B cell (primary cell): ENCODE results near the gene SPTBN2. TPM values are rescaled to one million over a fixed set of nuclear protein-coding genes. Genes with fewer than 3 reads are reported as not detected.

Experiments used
- ATAC-seq: fragments of 200-7000 bp; cut with Tn5 transposase; one replicate; pipeline ENCODE4 v1.10.0; 2021; ENCODE audit warnings: low read depth, mild to moderate bottlenecking, moderate number of reproducible peaks, moderate library complexity
- CTCF ChIA-PET: fragments of 350-600 bp; sonication (Branson Sonifier 250); formaldehyde crosslinking; loops from one replicate; lab custom pipeline; 2021; ENCODE audit warnings: antibody characterized with exemption, inconsistent platforms; lab: Charles Lee
- POLR2A ChIA-PET: fragments of 350-600 bp; sonication (Branson Sonifier 250); formaldehyde crosslinking; loops from one replicate; lab custom pipeline; 2021; ENCODE audit warnings: antibody characterized with exemption; lab: Charles Lee
- DNase-seq: peaks from one replicate; pipeline ENCODE4 v3.0.0; 2013
- H2AFZ ChIP-seq: 2 replicates; pipeline ENCODE4 v1.6.1; 2012; ENCODE audit warnings: mild to moderate bottlenecking, low read depth, low read length; ENCODE audit not compliant: insufficient read depth, poor library complexity, severe bottlenecking
- H3K27ac ChIP-seq, 2 donors: 1 replicate in 1 of 2; 2 replicates in 1 of 2; pipeline ENCODE4 v1.5.1; 2012 to 2013; ENCODE audit warnings: low read length in 2 of 2, mild to moderate bottlenecking in 2 of 2, moderate library complexity in 1 of 2
- H3K27me3 ChIP-seq, 4 experiments: fragments of 200-600 bp in 1 of 4; sonication (generic) in 1 of 4; replicated peaks in 1 of 4; 1 replicate in 2 of 4; 2 replicates in 2 of 4; pipeline versions ENCODE4 v1.6.1 to v1.7.0; 2013 to 2016; ENCODE audit warnings: low read length in 3 of 4, mild to moderate bottlenecking in 2 of 4, mixed read lengths in 1 of 4, moderate library complexity in 1 of 4; ENCODE audit not compliant: insufficient read depth in 4 of 4, control insufficient read depth in 3 of 4; ENCODE audit errors: control extremely low read depth in 1 of 4
- H3K36me3 ChIP-seq, 2 experiments: replicated peaks in 1 of 2; 1 replicate in 1 of 2; 2 replicates in 1 of 2; pipeline versions ENCODE4 v1.6.1 to v1.7.1; 2013; ENCODE audit warnings: low read length in 1 of 2; ENCODE audit not compliant: insufficient read depth in 2 of 2, control insufficient read depth in 1 of 2; ENCODE audit errors: control extremely low read depth in 1 of 2, extremely low read depth in 1 of 2
- H3K4me1 ChIP-seq, 2 donors: fragments of 200-600 bp in 1 of 2; sonication (generic) in 1 of 2; 1 replicate in 1 of 2; 2 replicates in 1 of 2; pipeline versions ENCODE4 v1.5.1 to v1.6.1; 2013 to 2017; ENCODE audit warnings: low read length in 2 of 2; ENCODE audit not compliant: control insufficient read depth in 2 of 2, insufficient read depth in 2 of 2
- H3K4me2 ChIP-seq: replicated peaks from 2 replicates; pipeline ENCODE3; 2012; ENCODE audit warnings: mild to moderate bottlenecking, low read depth, low read length; ENCODE audit not compliant: poor library complexity, severe bottlenecking
- H3K4me3 ChIP-seq, 5 experiments: fragments of 200-600 bp in 1 of 5; sonication (generic) in 1 of 5; 1 replicate in 3 of 5; 2 replicates in 2 of 5; pipeline versions ENCODE4 v1.5.1 to v1.7.0; 2011 to 2016; ENCODE audit warnings: low read length in 4 of 5, mild to moderate bottlenecking in 4 of 5, low read depth in 2 of 5, control low read depth in 1 of 5, moderate library complexity in 1 of 5; ENCODE audit not compliant: insufficient read depth in 1 of 5; ENCODE audit errors: control extremely low read depth in 1 of 5, extremely low read depth in 1 of 5
- H3K79me2 ChIP-seq: fragments of 200-600 bp; sonication (generic); one replicate; pipeline ENCODE4 v1.6.0; 2016; ENCODE audit warnings: low read length; ENCODE audit not compliant: control insufficient read depth, insufficient read depth
- H3K9ac ChIP-seq: fragments of 200-600 bp; sonication (generic); 2 replicates; pipeline ENCODE4 v1.6.1; 2017; ENCODE audit warnings: mild to moderate bottlenecking, low read length, moderate library complexity
- H3K9me3 ChIP-seq, 3 donors: one replicate each; pipeline versions ENCODE4 v1.6.1 to v1.7.1; 2013; ENCODE audit warnings: low read length in 2 of 3; ENCODE audit not compliant: control insufficient read depth in 2 of 3, insufficient read depth in 1 of 3; ENCODE audit errors: control extremely low read depth in 1 of 3
- H4K20me1 ChIP-seq: 2 replicates; pipeline ENCODE4 v1.6.0; 2012; ENCODE audit warnings: mild to moderate bottlenecking, low read length; ENCODE audit not compliant: insufficient read depth, control insufficient read depth, poor library complexity, severe bottlenecking
- H3K27ac Mint-ChIP-seq: one replicate; pipeline ENCODE4 v1.8.0; 2021; ENCODE audit warnings: mixed read lengths
- H3K27me3 Mint-ChIP-seq: one replicate; pipeline ENCODE4 v1.8.0; 2021; ENCODE audit warnings: mixed read lengths
- H3K4me1 Mint-ChIP-seq: one replicate; pipeline ENCODE4 v1.8.0; 2021; ENCODE audit warnings: mixed read lengths
- H3K4me3 Mint-ChIP-seq: one replicate; pipeline ENCODE4 v1.8.0; 2021; ENCODE audit warnings: mixed read lengths
- H3K9me3 Mint-ChIP-seq: one replicate; pipeline ENCODE4 v1.8.0; 2022; ENCODE audit warnings: mixed read lengths; ENCODE audit not compliant: insufficient read depth
- CTCF ChIP-seq: fragments of 200-600 bp; IDR thresholded peaks from one replicate; pipeline ENCODE4 v1.8.0; 2022; ENCODE audit warnings: antibody characterized with exemption, mild to moderate bottlenecking
- EZH2 ChIP-seq: IDR thresholded peaks from 2 replicates; pipeline ENCODE4 v1.6.1; 2012; ENCODE audit warnings: borderline replicate concordance, low read depth, mild to moderate bottlenecking, moderate library complexity, low read length; ENCODE audit not compliant: insufficient read depth, poor library complexity, severe bottlenecking
- WGBS: methylation state at CpG from one replicate; pipeline ENCODE4 v1.1.5; 2013; ENCODE audit warnings: missing lambda C conversion rate; ENCODE audit not compliant: insufficient coverage; 5-methylcytosine and 5-hydroxymethylcytosine counted together
- intact Hi-C: fragments of 100-400 bp; cut with micrococcal nuclease; formaldehyde crosslinking; loops from one replicate; pipeline ENCODE4 v1.10.0; 2022
- polyA plus RNA-seq: library from polyadenylated mRNA; depleted of rRNA; stranded (reverse); fragments of >200 nt; gene quantifications from 2 replicates; pipeline ENCODE4 v1.2.3, GENCODE V29; 2012
- total RNA-seq, 2 donors: library from RNA; stranded (reverse); fragments of 120-200 nt in 1 of 2; gene quantifications; 1 replicate in 1 of 2; 2 replicates in 1 of 2; pipeline versions ENCODE4 v1.2.3 to v1.2.4, GENCODE V29; 2013 to 2022

SPTBN2 gene
- total and polyA plus RNA-seq, 2 donors (not counting 1 experiment from before 2014, with no cell fraction given) = 0.67 to 1.2 TPM

GRCh38 chr11:66692446-66692845 lies 36.6 kb downstream of the SPTBN2 start:
- ChIA-PET POLR2A (interaction anchor here (2.4 kb wide), 1 partner anchor 142 kb away, joined by 6 read pairs; no protein-coding TSS in a partner anchor), CTCF (interaction anchor here (0.6 to 10.4 kb wide), 3 partner anchors 116 to 886 kb away, joined by 3 to 182 read pairs (median 4); no protein-coding TSS in a partner anchor)
- Histone ChIP-seq H3K79me2 (no peaks in the 10 kb centered on the region), H3K4me1 (peaks cover 3 to 5% of the 10 kb centered on the region in 2 donors), H3K4me2 (no peak overlapping the region), H3K36me3 (no peaks in the 10 kb centered on the region), H2AFZ (no peak overlapping the region), H3K4me3 (no peak overlapping the region), H4K20me1 (no peaks in the 10 kb centered on the region), H3K27ac (no peak overlapping the region), H3K9me3 (no peaks in the 10 kb centered on the region), H3K9ac (no peak overlapping the region), H3K27me3 (no peaks in the 10 kb centered on the region)
- intact Hi-C loops = no loop called here
- Mint-ChIP-seq H3K4me1 (peaks cover 4% of the 10 kb centered on the region), H3K27me3 (no peaks in the 10 kb centered on the region), H3K4me3 (no peak overlapping the region), H3K9me3 (no peaks in the 10 kb centered on the region), H3K27ac (no peak overlapping the region)
- ATAC-seq (no peak), DNase-seq (no peak)
- 94% methylated on average over 18 of the region's 18 CpGs for WGBS
- no peak for TF ChIP-seq CTCF
- no peak for TF ChIP-seq EZH2

DNA sequence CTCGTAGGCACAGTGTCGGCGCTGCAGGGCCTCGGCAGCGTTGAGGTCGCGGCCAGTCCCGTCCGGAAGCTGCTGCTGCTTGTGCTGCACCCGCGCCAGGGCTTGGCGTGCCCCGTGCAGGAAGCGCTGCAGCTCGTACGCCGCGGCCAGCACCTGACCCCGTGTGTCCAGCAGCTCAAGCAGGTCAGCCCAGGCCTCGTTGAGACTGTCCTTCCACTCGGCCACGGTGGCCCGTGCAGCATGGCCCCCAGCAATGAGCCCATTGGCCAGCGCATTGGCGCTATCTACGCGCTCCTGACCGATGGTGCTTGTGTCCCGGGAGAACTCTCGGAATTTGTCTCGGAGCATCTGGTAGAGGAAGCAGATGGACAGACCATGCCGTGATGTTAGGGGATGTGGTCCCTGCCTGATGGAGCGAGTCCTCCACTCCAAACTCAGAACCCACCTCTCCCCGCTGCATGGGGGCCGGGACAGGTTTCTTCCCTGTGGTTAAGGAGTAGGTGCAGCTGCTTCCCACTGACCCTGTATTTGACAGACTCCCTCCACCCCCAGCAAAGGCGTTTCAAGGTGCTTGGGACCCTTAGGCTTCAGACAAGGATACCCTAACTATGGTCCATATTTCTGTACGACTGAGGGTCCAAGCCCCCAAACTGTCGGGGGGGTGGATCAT lies 37.6 kb downstream of the SPTBN2 start:
- H4K20me1 ChIP-seq = no peaks in the 10 kb centered on the region
- Mint-ChIP-seq H3K27ac (no peak overlapping the region), H3K27me3 (no peaks in the 10 kb centered on the region), H3K4me1 (peaks cover 4% of the 10 kb centered on the region), H3K4me3 (no peak overlapping the region), H3K9me3 (no peaks in the 10 kb centered on the region)
- peaks cover 3 to 5% of the 10 kb centered on the region in 2 donors for H3K4me1 ChIP-seq
- no peak for TF ChIP-seq EZH2
- TF ChIP-seq CTCF = no peak
- H3K27ac ChIP-seq = no peak overlapping the region
- no peaks in the 10 kb centered on the region for H3K27me3 ChIP-seq
- H3K4me2 ChIP-seq = no peak overlapping the region
- H3K9me3 ChIP-seq = no peaks in the 10 kb centered on the region
- intact Hi-C loops = no loop called here
- ATAC-seq (no peak), DNase-seq (no peak)
- no peak overlapping the region for H3K4me3 ChIP-seq
- WGBS = 96% methylated on average over 27 of the region's 38 CpGs
- POLR2A ChIA-PET = interaction anchor here (0.6 to 0.7 kb wide), 2 partner anchors 32 to 93 kb away, joined by 3 to 6 read pairs; no protein-coding TSS in a partner anchor
- no peak overlapping the region for H3K9ac ChIP-seq
- H2AFZ ChIP-seq = no peak overlapping the region
- no peaks in the 10 kb centered on the region for H3K79me2 ChIP-seq
- no peaks in the 10 kb centered on the region for H3K36me3 ChIP-seq
- CTCF ChIA-PET = interaction anchor here (1.1 to 10.4 kb wide), 3 partner anchors 13 to 141 kb away, joined by 3 to 182 read pairs (median 4); no protein-coding TSS in a partner anchor
